ENCODE results near the gene NDUFS6. TPM values are rescaled to one million over a fixed set of nuclear protein-coding genes. Genes with fewer than 3 reads are reported as not detected.

The NDUFS6 gene
- total and polyA plus RNA-seq, 2 of the 4 experiments (the other 2 are of a cell fraction), result 10.4 to 69.0 TPM

DNA sequence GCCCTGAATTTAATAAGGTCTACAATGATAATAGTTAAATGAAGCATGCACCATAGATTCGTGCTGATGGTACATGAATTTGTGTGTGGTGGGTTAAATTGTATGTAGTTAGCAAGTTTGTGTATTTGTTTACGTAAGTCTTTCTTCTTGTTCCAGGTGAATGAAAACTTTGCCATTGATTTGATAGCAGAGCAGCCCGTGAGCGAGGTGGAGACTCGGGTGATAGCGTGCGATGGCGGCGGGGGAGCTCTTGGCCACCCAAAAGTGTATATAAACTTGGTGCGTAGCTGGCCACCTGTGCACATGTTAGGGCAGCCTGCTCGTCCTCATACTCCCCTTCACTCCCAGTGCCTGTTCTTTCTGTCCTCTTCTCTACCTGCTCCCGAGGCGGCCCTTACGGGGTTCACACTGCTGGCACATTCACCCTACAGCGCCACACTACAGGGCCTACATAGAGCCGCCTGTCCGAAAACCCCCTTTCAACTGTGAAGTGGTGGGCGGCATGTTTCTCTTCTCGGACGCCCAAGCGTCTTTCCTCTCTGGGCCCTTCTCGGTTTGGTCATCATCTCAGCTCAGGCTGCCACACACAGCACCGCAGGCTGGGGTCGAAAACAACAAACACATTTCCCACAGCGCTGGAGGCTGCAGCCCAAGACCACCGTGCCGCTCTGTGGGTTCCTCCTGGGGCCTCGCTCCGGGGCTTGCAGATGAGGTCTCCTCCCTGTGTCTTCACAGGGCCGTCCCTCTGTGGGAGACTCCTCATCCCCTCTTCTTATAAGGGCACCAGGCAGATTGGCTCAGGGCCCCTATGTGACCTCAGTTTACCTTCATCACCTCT, 13.2 kb downstream of the NDUFS6 start (continued):
- no peak for TF ChIP-seq NFE2L2 (IDR thresholded peaks at IDR 0.05; ENCODE audit: low read depth, low read length)

DNA sequence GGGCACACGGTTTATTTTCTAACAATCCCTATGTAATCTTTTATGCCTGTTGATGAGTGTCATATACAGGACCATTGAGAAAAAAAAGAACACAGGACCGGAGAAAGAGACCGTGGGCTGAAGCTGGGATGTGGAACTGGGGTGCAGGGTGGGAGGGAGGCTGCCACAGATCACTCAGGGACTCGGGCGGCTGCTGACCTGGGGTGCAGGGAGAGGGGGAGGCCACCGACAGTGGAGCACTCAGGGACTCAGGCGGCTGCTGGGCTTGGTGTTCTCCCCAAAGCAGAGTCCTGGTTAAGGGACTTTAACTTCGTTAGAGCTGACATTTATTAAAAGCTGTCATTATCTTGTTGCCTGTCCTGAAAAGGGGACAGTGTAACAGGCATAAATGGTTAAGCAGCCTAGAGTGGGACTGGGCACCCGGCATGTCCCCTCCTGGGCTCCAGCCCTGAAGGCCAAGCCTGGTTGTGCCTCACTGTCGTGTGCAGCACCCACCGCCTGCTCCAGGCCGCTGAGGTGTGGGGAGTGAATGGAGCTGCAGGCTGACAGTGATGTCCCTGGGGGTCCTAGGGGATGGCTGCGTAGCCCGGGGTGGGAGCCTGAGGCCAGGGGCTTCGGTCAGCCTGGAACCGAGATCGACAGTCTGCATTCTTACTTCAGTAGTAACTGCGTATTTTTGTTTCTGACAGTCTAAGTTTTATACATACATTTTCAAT, 14.0 kb downstream of the NDUFS6 start:
- H2AK5ac ChIP-seq (ENCODE audit: low read depth, low read length), result no peak overlapping the region
- H2BK5ac ChIP-seq (ENCODE audit: low read depth, low read length, poor library complexity, severe bottlenecking), result no peak overlapping the region
- in situ Hi-C loops (cut with MboI; ENCODE audit: low sequenced_read_pairs) (no loop called here), dilution Hi-C loops (cut with HindIII; ENCODE audit: low sequenced_read_pairs, unreplicated experiment) (no loop called here), intact Hi-C loops (cut with micrococcal nuclease) (no loop called here)
- no peak overlapping the region for H3K18ac ChIP-seq (ENCODE audit: low read depth, low read length)
- no TSS peak for BruUV-seq (replicated peaks)
- no peaks in the 10 kb centered on the region for H4K20me1 ChIP-seq (ENCODE audit: insufficient read depth, low read length)
- H2AFZ ChIP-seq (replicated peaks; ENCODE audit: low read length, poor library complexity), result no peak overlapping the region
- no peak overlapping the region for H3K27ac ChIP-seq (ENCODE audit: insufficient read depth, low read length)
- H3K4me3 ChIP-seq (ENCODE audit: insufficient read depth, low read depth, low read length), result no peak overlapping the region
- no peak overlapping the region for H3K23ac ChIP-seq (ENCODE audit: low read depth, low read length)
- H3K79me1 ChIP-seq (ENCODE audit: low read depth in 1 of 2, low read length in 2 of 2), result peaks cover 15 to 21% of the 10 kb centered on the region in 2 experiments
- ChIA-PET POLR2A (ENCODE audit: unreplicated experiment) (no interaction called here), CTCF (no interaction called here)
- no peak overlapping the region for H3K9ac ChIP-seq (ENCODE audit: low read depth, low read length)
- H3K4ac ChIP-seq (ENCODE audit: low read depth, low read length), result no peak overlapping the region
- H2AK9ac ChIP-seq (replicated peaks; ENCODE audit: low read depth, low read length, poor library complexity), result no peak overlapping the region
- H3K9me3 ChIP-seq (ENCODE audit: control insufficient read depth, insufficient read depth, low read length), result no peaks in the 10 kb centered on the region
- H3K36me3 ChIP-seq (ENCODE audit: control insufficient read depth, insufficient read depth, low read length), result peaks cover 54% of the 10 kb centered on the region
- H3K27me3 ChIP-seq (ENCODE audit: control insufficient read depth, insufficient read depth, low read length), result no peaks in the 10 kb centered on the region
- no peak overlapping the region for H2BK120ac ChIP-seq (ENCODE audit: low read depth, low read length)
- WGBS, 2 experiments (ENCODE audit: extremely low coverage in 2 of 2, insufficient read length in 1 of 2), result 80% methylated on average over 1 of the region's 18 CpGs; no CpG with 5 or more reads in 1 of the 2 experiments
- H3K4me2 ChIP-seq (ENCODE audit: low read depth, low read length), result no peak overlapping the region
- no peak overlapping the region for H3K56ac ChIP-seq (ENCODE audit: extremely low read depth, insufficient read depth, low read length)
- H3K9me1 ChIP-seq (ENCODE audit: insufficient read depth, low read length), result peaks cover 6% of the 10 kb centered on the region; the same call in 1 of the 2 replicates
- DNase-seq (no peak), ATAC-seq (ENCODE audit: low read depth) (no peak)
- no peak overlapping the region for H4K91ac ChIP-seq (ENCODE audit: insufficient read depth, low read depth, low read length)
- no peak overlapping the region for H4K5ac ChIP-seq (ENCODE audit: low read depth, low read length)
- no peaks in the 10 kb centered on the region for H3K4me1 ChIP-seq (ENCODE audit: control insufficient read depth, insufficient read depth, low read length)
- no peak overlapping the region for H4K8ac ChIP-seq (ENCODE audit: low read depth in 2 of 2, low read length in 2 of 2)
- H3K14ac ChIP-seq (replicated peaks; ENCODE audit: low read depth, low read length), result no peak overlapping the region
- H2BK20ac ChIP-seq (ENCODE audit: low read depth, low read length), result no peak overlapping the region
- H2BK15ac ChIP-seq (ENCODE audit: low read depth, low read length), result no peak overlapping the region
- no peak for TF ChIP-seq SMC3 (IDR thresholded peaks at IDR 0.05; ENCODE audit: low read depth, low read length)
- TF ChIP-seq POLR2A (IDR thresholded peaks at IDR 0.05; ENCODE audit: low read depth, low read length), result no peak
- no peak for TF ChIP-seq NFE2L2 (IDR thresholded peaks at IDR 0.05; ENCODE audit: low read depth, low read length)
- no peak for TF ChIP-seq RFX5 (IDR thresholded peaks at IDR 0.05; ENCODE audit: low read depth, low read length)
- TF ChIP-seq, protein P1, sequence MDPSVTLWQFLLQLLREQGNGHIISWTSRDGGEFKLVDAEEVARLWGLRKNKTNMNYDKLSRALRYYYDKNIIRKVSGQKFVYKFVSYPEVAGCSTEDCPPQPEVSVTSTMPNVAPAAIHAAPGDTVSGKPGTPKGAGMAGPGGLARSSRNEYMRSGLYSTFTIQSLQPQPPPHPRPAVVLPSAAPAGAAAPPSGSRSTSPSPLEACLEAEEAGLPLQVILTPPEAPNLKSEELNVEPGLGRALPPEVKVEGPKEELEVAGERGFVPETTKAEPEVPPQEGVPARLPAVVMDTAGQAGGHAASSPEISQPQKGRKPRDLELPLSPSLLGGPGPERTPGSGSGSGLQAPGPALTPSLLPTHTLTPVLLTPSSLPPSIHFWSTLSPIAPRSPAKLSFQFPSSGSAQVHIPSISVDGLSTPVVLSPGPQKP (IDR thresholded peaks at IDR 0.05; ENCODE audit: borderline replicate concordance, low read depth, low read length), result no peak
- no peak for TF ChIP-seq CHD1 (IDR thresholded peaks at IDR 0.05; ENCODE audit: low read depth, low read length)
- TF ChIP-seq, protein P2, sequence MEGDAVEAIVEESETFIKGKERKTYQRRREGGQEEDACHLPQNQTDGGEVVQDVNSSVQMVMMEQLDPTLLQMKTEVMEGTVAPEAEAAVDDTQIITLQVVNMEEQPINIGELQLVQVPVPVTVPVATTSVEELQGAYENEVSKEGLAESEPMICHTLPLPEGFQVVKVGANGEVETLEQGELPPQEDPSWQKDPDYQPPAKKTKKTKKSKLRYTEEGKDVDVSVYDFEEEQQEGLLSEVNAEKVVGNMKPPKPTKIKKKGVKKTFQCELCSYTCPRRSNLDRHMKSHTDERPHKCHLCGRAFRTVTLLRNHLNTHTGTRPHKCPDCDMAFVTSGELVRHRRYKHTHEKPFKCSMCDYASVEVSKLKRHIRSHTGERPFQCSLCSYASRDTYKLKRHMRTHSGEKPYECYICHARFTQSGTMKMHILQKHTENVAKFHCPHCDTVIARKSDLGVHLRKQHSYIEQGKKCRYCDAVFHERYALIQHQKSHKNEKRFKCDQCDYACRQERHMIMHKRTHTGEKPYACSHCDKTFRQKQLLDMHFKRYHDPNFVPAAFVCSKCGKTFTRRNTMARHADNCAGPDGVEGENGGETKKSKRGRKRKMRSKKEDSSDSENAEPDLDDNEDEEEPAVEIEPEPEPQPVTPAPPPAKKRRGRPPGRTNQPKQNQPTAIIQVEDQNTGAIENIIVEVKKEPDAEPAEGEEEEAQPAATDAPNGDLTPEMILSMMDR (conservative IDR thresholded peaks at IDR 0.05; ENCODE audit: low read depth, low read length), result no peak
- TF ChIP-seq, protein P3, sequence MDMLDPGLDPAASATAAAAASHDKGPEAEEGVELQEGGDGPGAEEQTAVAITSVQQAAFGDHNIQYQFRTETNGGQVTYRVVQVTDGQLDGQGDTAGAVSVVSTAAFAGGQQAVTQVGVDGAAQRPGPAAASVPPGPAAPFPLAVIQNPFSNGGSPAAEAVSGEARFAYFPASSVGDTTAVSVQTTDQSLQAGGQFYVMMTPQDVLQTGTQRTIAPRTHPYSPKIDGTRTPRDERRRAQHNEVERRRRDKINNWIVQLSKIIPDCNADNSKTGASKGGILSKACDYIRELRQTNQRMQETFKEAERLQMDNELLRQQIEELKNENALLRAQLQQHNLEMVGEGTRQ (IDR thresholded peaks at IDR 0.05; ENCODE audit: low read depth, low read length), result no peak
- no peak for TF ChIP-seq MXI1 (IDR thresholded peaks at IDR 0.05; ENCODE audit: borderline replicate concordance, low read depth, low read length)
- TF ChIP-seq BHLHE40 (IDR thresholded peaks at IDR 0.05; ENCODE audit: low read depth, low read length), result no peak
- TF ChIP-seq CEBPB (IDR thresholded peaks at IDR 0.05; ENCODE audit: low read depth, low read length), result no peak

Measured in IMR-90 (cell line).